Panc1 (cell line): ENCODE data around the gene METTL16. TPM values are rescaled to one million over a fixed set of nuclear protein-coding genes. Genes with fewer than 3 reads are reported as not detected.

Experiments used
- ATAC-seq: fragments of 200-7000 bp; cut with Tn5 transposase; 2 replicates; pipeline ENCODE4 v1.9.1; 2020; ENCODE audit warnings: mild to moderate bottlenecking, moderate library complexity
- BruUV-seq: library from RNA; stranded (reverse); fragments of 400-500 nt; replicated peaks from 2 replicates; lab custom pipeline; 2021; lab: Mats Ljungman, UMichigan
- CTCF ChIA-PET: fragments of 300-600 bp; sonication (Branson Sonifier 250); formaldehyde crosslinking; loops from one replicate; lab custom pipeline; 2022; ENCODE audit warnings: antibody characterized with exemption; lab: Charles Lee
- POLR2A ChIA-PET: fragments of 300-600 bp; sonication (Branson Sonifier 250); formaldehyde crosslinking; loops from one replicate; lab custom pipeline; 2022; ENCODE audit warnings: antibody characterized with exemption; lab: Charles Lee
- DNase-seq: peaks from one replicate; pipeline ENCODE4 v3.0.0-alpha.2; 2010; ENCODE audit warnings: low read depth, low spot score
- H3K27ac ChIP-seq: 2 replicates; pipeline ENCODE4 v1.5.1; 2011; ENCODE audit warnings: mild to moderate bottlenecking, low read length, inconsistent platforms
- H3K27me3 ChIP-seq: fragments of 200-500 bp; sonication (Bioruptor generic); 2 replicates; pipeline ENCODE4 v1.6.0; 2014; ENCODE audit warnings: low read length, inconsistent platforms; ENCODE audit not compliant: control insufficient read depth, insufficient read depth
- H3K36me3 ChIP-seq: fragments of 200-500 bp; sonication (Bioruptor generic); 2 replicates; pipeline ENCODE4 v1.5.1; 2014; ENCODE audit warnings: inconsistent platforms, mild to moderate bottlenecking, low read length, moderate library complexity; ENCODE audit not compliant: control insufficient read depth, insufficient read depth
- H3K4me1 ChIP-seq: 2 replicates; pipeline ENCODE4 v1.5.1; 2011; ENCODE audit warnings: inconsistent platforms, mild to moderate bottlenecking, low read length, moderate library complexity; ENCODE audit not compliant: control insufficient read depth, insufficient read depth
- H3K4me3 ChIP-seq, 2 experiments: 2 replicates each; pipeline ENCODE4 v1.5.1; 2011 to 2012; ENCODE audit warnings: low read depth in 2 of 2, low read length in 2 of 2, mild to moderate bottlenecking in 2 of 2, inconsistent platforms in 1 of 2, moderate library complexity in 1 of 2
- H3K9me3 ChIP-seq: fragments of 200-500 bp; sonication (Bioruptor generic); 2 replicates; pipeline ENCODE4 v1.5.1; 2014; ENCODE audit warnings: low read depth, mild to moderate bottlenecking, inconsistent platforms, low read length, moderate library complexity; ENCODE audit not compliant: control insufficient read depth, insufficient read depth
- POLR2AphosphoS5 ChIP-seq: IDR thresholded peaks from 2 replicates; pipeline ENCODE4 v1.6.1; 2012; ENCODE audit warnings: mild to moderate bottlenecking, low read depth, low read length, moderate library complexity
- SIN3A ChIP-seq: IDR thresholded peaks from 2 replicates; pipeline ENCODE4 v1.6.1; 2012; ENCODE audit warnings: low read depth, mild to moderate bottlenecking, low read length, moderate library complexity, borderline replicate concordance; ENCODE audit not compliant: insufficient read depth
- TCF7L2 ChIP-seq: IDR thresholded peaks from 2 replicates; pipeline ENCODE4 v1.6.1; 2011; ENCODE audit warnings: mild to moderate bottlenecking, low read depth, low read length, inconsistent platforms
- in situ Hi-C: cut with HindIII; loops from 2 replicates; pipeline ENCODE4 v1.10.0; 2016; ENCODE audit warnings: low sequenced_read_pairs, low pct_unique_long_range_greater_than_20kb
- intact Hi-C: fragments of 100-400 bp; cut with micrococcal nuclease; formaldehyde crosslinking; loops from one replicate; pipeline ENCODE4 v1.10.0; 2022; ENCODE audit not compliant: unreplicated experiment
- total RNA-seq: library from RNA; stranded (reverse); gene quantifications from one replicate; pipeline ENCODE4 v1.2.1, GENCODE V29; 2021; ENCODE audit not compliant: unreplicated experiment
- TF ChIP-seq, protein P1 (sequence below), 2 experiments: IDR thresholded peaks; 2 replicates each; pipeline ENCODE4 v1.6.1; 2011 to 2012; ENCODE audit warnings: low read depth in 2 of 2, control low read depth in 1 of 2, low read length in 1 of 2, mild to moderate bottlenecking in 1 of 2, moderate library complexity in 1 of 2; ENCODE audit not compliant: insufficient read depth in 1 of 2
- TF ChIP-seq, protein P2 (sequence below): fragments of 450-650 bp; IDR thresholded peaks from 2 replicates; pipeline ENCODE4 v1.5.1; 2017; ENCODE audit warnings: mild to moderate bottlenecking

Gene METTL16
- total RNA-seq, 1 experiment from 2014 or later, result 34.7 TPM

DNA sequence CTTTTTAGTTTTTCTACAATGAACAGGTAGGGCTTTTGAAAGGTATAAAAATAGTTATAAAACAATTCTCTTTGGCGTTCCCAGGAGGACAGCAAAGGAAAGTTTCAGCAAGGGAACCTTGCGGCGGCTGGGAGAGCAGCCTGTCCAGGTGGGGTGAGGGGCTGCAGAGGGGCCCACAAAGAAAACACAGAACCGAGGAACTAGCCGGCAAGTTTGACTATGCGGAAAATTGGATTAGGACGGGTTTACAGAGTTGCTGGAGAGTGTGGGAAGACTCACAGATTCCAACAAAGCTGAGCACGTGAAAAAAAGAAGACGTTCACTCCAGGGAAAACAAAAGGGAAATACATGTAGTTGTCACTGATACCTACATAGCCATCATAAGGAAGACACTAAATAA, 40.2 kb upstream of the METTL16 start:
- no peak for ATAC-seq
- Histone ChIP-seq H3K36me3 (no peaks in the 10 kb centered on the region), H3K9me3 (no peaks in the 10 kb centered on the region), H3K27me3 (no peaks in the 10 kb centered on the region), H3K4me1 (no peaks in the 10 kb centered on the region), H3K4me3 (no peak overlapping the region), H3K27ac (no peak overlapping the region)
- CTCF ChIA-PET, result no interaction called here
- in situ Hi-C loops (no loop called here), intact Hi-C loops (no loop called here)
- no peak for TF ChIP-seq POLR2AphosphoS5
- TF ChIP-seq, protein P1, sequence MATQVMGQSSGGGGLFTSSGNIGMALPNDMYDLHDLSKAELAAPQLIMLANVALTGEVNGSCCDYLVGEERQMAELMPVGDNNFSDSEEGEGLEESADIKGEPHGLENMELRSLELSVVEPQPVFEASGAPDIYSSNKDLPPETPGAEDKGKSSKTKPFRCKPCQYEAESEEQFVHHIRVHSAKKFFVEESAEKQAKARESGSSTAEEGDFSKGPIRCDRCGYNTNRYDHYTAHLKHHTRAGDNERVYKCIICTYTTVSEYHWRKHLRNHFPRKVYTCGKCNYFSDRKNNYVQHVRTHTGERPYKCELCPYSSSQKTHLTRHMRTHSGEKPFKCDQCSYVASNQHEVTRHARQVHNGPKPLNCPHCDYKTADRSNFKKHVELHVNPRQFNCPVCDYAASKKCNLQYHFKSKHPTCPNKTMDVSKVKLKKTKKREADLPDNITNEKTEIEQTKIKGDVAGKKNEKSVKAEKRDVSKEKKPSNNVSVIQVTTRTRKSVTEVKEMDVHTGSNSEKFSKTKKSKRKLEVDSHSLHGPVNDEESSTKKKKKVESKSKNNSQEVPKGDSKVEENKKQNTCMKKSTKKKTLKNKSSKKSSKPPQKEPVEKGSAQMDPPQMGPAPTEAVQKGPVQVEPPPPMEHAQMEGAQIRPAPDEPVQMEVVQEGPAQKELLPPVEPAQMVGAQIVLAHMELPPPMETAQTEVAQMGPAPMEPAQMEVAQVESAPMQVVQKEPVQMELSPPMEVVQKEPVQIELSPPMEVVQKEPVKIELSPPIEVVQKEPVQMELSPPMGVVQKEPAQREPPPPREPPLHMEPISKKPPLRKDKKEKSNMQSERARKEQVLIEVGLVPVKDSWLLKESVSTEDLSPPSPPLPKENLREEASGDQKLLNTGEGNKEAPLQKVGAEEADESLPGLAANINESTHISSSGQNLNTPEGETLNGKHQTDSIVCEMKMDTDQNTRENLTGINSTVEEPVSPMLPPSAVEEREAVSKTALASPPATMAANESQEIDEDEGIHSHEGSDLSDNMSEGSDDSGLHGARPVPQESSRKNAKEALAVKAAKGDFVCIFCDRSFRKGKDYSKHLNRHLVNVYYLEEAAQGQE (IDR thresholded peaks at IDR 0.05; ENCODE audit: insufficient read depth in 1 of 2, low read depth in 2 of 2, low read length in 1 of 2), result no peak
- no peak for TF ChIP-seq TCF7L2
- TF ChIP-seq, protein P2, sequence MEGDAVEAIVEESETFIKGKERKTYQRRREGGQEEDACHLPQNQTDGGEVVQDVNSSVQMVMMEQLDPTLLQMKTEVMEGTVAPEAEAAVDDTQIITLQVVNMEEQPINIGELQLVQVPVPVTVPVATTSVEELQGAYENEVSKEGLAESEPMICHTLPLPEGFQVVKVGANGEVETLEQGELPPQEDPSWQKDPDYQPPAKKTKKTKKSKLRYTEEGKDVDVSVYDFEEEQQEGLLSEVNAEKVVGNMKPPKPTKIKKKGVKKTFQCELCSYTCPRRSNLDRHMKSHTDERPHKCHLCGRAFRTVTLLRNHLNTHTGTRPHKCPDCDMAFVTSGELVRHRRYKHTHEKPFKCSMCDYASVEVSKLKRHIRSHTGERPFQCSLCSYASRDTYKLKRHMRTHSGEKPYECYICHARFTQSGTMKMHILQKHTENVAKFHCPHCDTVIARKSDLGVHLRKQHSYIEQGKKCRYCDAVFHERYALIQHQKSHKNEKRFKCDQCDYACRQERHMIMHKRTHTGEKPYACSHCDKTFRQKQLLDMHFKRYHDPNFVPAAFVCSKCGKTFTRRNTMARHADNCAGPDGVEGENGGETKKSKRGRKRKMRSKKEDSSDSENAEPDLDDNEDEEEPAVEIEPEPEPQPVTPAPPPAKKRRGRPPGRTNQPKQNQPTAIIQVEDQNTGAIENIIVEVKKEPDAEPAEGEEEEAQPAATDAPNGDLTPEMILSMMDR, result no peak
- no peak for TF ChIP-seq SIN3A
- POLR2A ChIA-PET, result interaction anchor here (0.6 kb wide), 1 partner anchor 28 kb away, joined by 5 read pairs; no protein-coding TSS in a partner anchor
- no TSS peak for BruUV-seq
- DNase-seq, result no peak

- no TSS peak for BruUV-seq
These were observed 39.8 kb upstream of the METTL16 start for GRCh38 chr17:2551493-2551892.

More at GRCh38 chr17:2551493-2551892, 39.8 kb upstream of the METTL16 start:
- POLR2A ChIA-PET, result interaction anchor here (0.6 kb wide), 1 partner anchor 28 kb away, joined by 5 read pairs; no protein-coding TSS in a partner anchor
- TF ChIP-seq TCF7L2 (no peak), SIN3A (no peak), POLR2AphosphoS5 (no peak)
- TF ChIP-seq, protein P2, result no peak
- TF ChIP-seq, protein P1 (IDR thresholded peaks at IDR 0.05; ENCODE audit: insufficient read depth in 1 of 2, low read depth in 2 of 2, low read length in 1 of 2), result no peak
- intact Hi-C loops, result no loop called here
- DNase-seq (no peak), ATAC-seq (no peak)
- H3K9me3 ChIP-seq, result no peaks in the 10 kb centered on the region
- no peaks in the 10 kb centered on the region for H3K27me3 ChIP-seq
- no peak overlapping the region for H3K27ac ChIP-seq
- in situ Hi-C loops, result no loop called here
- no peak overlapping the region for H3K4me3 ChIP-seq
- CTCF ChIA-PET, result no interaction called here
- no peaks in the 10 kb centered on the region for H3K36me3 ChIP-seq
- H3K4me1 ChIP-seq, result no peaks in the 10 kb centered on the region
